GF-D8 (cell line): ENCODE results near the gene CDH10.

Experiments used
- DNase-seq: peaks from one replicate; lab custom pipeline; 2025; lab: John Stamatoyannopoulos, UW

CDH10 gene

GRCh38 chr5:24644761-24645160 is at the start of gene CDH10:
CDH10 (minus strand) TSS chr5:24644978; CDS start chr5:24593490, 51,488 bp downstream.
- no peak for DNase-seq

DNA sequence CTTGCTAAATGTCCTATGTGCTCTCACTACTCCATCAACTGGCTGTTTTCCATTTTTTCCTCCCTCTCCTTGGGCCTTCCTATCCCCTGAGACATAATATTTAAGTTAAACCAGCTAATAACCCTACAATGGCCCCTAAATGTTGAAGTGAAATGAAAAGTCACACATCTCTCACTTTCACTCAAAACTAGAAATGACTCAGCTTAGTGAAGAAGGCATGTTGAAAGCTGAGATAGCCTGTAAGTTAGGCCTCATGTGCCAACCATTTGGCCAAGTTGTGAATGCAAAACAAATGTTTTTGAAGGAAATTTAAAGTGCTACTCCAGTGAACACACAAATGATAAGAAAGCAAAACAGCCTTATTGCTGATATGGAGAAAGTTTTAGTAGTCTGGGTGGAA is 48.8 kb upstream of the CDH10 start:
- no peak for DNase-seq

- no peak for DNase-seq
Measured at GRCh38 chr5:24691074-24691473, 46.3 kb upstream of the CDH10 start.

GRCh38 chr5:24681106-24681505 is 36.3 kb upstream of the CDH10 start:
- DNase-seq: no peak

DNA sequence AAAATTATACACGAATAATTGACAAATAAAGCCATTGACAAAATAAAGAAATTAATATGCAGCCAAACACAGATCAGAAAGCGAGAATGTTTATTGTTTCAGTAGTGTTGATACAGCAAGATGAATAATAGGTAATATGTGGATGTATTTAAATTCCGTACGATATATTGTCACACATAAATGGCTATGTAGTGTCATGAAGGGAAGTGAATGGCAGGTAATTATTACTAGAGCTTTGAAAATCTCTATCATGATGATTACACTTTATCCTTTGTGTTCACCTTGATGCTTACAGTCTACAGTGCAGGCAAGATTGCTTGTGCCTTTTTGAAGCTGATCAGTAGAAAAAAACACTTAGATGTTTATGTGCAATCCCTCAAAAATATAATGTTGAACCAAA is 23.3 kb upstream of the CDH10 start:
- no peak for DNase-seq

GRCh38 chr5:24649531-24649930 is 4.8 kb upstream of the CDH10 start:
- no peak for DNase-seq

- no peak for DNase-seq
Measured at GRCh38 chr5:24646915-24647314, 2.1 kb upstream of the CDH10 start.

DNA sequence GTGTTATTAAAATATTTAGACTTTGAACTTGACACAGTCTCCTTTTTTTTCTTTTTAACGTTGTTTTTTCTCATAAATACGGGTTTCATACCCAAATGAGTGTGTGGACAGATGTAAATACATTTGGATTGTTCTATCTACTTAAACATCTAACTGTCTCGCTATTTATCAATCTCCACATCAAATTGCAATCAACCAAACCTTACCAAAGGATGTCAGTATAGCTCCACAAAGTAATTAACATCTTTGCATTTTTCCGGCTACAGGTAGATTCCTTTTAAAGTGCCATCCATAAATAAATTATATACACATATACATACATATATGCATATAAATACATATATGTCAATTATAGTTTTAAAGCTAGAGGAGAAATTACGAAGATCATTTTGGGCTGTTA is 705 bp upstream of the CDH10 start:
- no peak for DNase-seq

DNA sequence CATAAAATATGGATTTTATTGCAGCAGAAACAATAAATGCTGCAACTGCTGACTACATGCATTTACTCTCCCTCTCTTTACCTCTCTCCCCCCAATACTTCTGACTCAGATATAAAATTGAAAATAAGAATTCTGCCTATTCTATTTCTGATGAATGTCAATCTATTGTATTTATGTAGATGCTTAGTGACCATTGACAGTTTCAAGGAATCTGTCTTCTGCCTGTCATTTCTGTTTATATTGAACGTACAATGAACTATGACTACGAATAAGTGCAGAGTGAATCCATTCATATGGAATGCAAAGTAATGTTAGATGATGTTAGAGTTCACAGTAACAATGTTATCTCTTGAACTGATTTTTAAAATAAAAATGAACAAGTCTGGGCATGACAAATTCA is 898 bp downstream of the CDH10 start:
- no peak for DNase-seq

DNA sequence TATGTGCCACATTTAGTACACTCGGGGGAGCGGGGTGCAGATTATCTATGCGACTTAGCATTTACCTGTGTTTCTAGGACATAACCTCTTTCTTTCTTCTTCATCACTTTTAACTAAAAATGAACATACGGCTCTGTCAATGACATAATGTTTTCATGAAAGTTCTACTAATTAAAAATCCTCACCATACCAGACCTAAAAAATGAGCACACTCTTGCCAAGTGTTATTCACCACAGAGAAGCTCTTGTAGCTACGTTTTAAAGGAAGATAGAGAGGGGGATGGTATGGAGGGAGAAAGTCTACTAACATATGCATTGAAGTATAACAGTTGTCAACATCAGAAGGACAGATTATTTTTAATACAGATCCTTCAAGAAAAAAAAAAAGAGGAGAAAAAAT is 1.6 kb downstream of the CDH10 start:
- no peak for DNase-seq

DNA sequence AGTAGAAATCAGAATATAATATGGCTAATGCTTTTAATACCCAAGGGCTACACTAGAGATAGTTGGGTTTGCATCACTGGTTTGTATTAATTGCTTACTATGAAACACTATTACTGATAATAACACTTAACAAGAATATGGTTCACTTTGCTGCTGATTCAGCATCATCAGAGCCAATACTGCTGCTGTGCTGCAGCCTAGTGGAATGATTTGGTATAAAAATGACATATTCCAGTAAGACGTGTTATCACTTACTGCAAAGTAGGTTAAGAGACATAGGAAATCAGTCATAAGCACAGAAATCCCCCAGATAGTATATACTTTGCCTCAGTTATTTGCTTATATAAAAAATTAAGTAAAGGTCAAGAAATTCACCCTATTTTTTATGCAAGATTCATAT is 2.8 kb downstream of the CDH10 start:
- no peak for DNase-seq

- no peak for DNase-seq
Measured at GRCh38 chr5:24635209-24635608, 9.6 kb downstream of the CDH10 start.

- DNase-seq: no peak
Measured at GRCh38 chr5:24633715-24634325, 11.0 kb downstream of the CDH10 start.

- DNase-seq: no peak
Measured at GRCh38 chr5:24632353-24632752, 12.4 kb downstream of the CDH10 start.

GRCh38 chr5:24630918-24631317 is 13.9 kb downstream of the CDH10 start:
- no peak for DNase-seq

- DNase-seq: no peak
Measured at GRCh38 chr5:24629798-24630197, 15.0 kb downstream of the CDH10 start.

DNA sequence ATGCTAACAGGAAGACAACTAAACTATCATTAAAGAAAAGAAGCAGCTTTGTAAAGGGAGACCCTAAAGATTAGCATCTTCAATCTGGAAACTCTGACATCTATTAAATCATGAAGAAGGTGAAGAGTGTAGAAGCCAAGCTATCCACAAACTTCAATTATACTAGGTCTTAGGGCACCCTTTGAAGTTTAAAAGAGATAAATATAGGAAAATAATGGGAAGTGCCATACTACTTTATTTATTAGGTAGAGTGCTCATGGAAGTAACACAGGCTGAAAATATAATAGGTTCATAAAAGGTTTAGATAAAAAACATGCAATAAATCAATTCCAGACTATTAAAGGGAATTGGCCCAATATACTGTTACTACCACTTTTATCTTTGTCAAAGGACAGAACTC is 19.9 kb downstream of the CDH10 start:
- DNase-seq: no peak

GRCh38 chr5:24623624-24624023 is 21.2 kb downstream of the CDH10 start:
- DNase-seq: no peak

- DNase-seq: no peak
Measured at GRCh38 chr5:24623031-24623430, 21.7 kb downstream of the CDH10 start.

GRCh38 chr5:24621792-24622191 is 23.0 kb downstream of the CDH10 start:
- no peak for DNase-seq

DNA sequence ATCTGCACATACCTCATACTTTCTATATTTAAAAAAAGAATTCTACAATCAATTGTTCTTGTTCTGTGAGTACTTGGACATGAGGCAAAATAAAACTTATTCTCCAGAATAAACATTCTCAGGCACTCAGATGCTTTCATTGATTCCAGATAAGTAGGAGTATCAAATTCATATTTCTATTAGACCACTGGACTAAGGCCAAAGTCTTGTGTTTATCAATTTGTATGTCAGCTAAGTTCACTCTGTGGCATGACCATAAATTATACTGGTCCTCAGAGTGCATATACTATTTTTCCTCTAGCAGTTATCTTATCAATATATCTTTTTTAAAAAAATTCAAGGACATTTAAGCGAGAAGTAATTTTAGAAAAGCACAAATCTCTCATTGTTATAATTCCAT is 28.2 kb downstream of the CDH10 start:
- DNase-seq: no peak

DNA sequence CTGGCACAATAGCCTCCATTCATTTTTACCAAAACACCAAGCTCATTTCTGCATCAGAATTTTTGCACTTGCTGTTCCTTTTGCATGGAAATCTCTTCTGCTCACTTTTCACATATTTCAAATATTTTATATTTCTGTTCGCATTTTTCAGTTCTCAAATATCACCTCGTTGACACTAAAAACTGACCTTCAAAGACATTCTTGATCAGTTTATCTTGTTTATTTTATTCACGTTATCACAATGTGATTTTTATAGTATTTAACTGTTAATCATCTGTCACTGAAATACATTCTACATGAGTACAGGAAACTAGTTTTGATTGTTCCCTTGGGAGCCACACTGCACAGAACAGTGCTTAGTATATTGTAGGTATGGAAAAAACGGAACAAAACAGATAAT is 29.6 kb downstream of the CDH10 start:
- DNase-seq: no peak

DNA sequence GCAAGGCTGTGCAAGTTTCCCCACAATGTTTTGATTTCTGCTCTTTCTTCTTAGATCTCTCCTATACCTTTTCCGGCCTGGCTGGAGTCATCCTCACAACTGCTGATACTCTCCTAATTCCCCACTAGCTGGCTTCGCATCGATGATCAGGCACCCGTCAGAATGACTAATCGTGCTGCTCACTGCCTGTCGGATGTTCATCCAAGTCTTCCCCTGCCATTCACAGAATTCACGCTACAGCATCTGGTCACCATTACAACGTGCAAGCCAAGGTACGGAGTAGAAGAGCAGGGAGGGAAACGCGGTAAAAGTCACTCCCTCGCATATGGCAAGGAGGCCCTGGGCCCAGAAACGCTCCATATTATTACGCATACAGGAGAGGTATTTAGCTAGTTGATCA is 35.1 kb downstream of the CDH10 start:
- DNase-seq: no peak

- DNase-seq: no peak
Measured at GRCh38 chr5:24606971-24607370, 37.8 kb downstream of the CDH10 start.

GRCh38 chr5:24602188-24602587 is 42.6 kb downstream of the CDH10 start:
- no peak for DNase-seq
